KOPT-K1 (cell line): ENCODE data around the gene FKTN.

Source experiments
- H3K27ac ChIP-seq: fragments of 200-600 bp; sonication (generic); 2 replicates; pipeline ENCODE4 v1.5.1; 2016; ENCODE audit warnings: antibody characterized with exemption, mild to moderate bottlenecking, low read depth, low read length; ENCODE audit not compliant: poor library complexity, severe bottlenecking
- H3K36me3 ChIP-seq: fragments of 200-600 bp; sonication (generic); 2 replicates; pipeline ENCODE4 v1.5.1; 2017; ENCODE audit warnings: antibody characterized with exemption, mild to moderate bottlenecking, low read length, moderate library complexity; ENCODE audit not compliant: insufficient read depth
- H3K9me3 ChIP-seq: fragments of 200-600 bp; sonication (generic); 2 replicates; pipeline ENCODE4 v1.5.1; 2017; ENCODE audit warnings: antibody characterized with exemption, low read length, mild to moderate bottlenecking; ENCODE audit not compliant: insufficient read depth, poor library complexity, severe bottlenecking

The FKTN gene

GRCh38 chr9:105656131-105656921 lies 98.4 kb downstream of the FKTN start:
- Histone ChIP-seq H3K36me3 (no peaks in the 10 kb centered on the region), H3K27ac (no peak overlapping the region)

GRCh38 chr9:105658351-105658750 lies 100.4 kb downstream of the FKTN start:
- Histone ChIP-seq H3K9me3 (no peaks in the 10 kb centered on the region), H3K27ac (no peak overlapping the region), H3K36me3 (no peaks in the 10 kb centered on the region)

More at GRCh38 chr9:105656131-105656921, 98.4 kb downstream of the FKTN start:
- H3K9me3 ChIP-seq, result no peaks in the 10 kb centered on the region

- Histone ChIP-seq H3K9me3 (no peaks in the 10 kb centered on the region), H3K36me3 (no peaks in the 10 kb centered on the region), H3K27ac (no peak overlapping the region)
These were observed 103.1 kb downstream of the FKTN start for GRCh38 chr9:105661011-105661410.

GRCh38 chr9:105662184-105663104 lies 104.5 kb downstream of the FKTN start, which contains the start of gene TAL2:
Gene TAL2 (plus strand): TSS chr9:105662457. CDS start chr9:105662497, 40 bp downstream.
- no peaks in the 10 kb centered on the region for H3K9me3 ChIP-seq
- H3K27ac ChIP-seq, result no peak within 1 kb of the TSS
- H3K36me3 ChIP-seq, result no peaks in the 10 kb centered on the region

- no peak overlapping the region for H3K27ac ChIP-seq
- H3K36me3 ChIP-seq, result no peaks in the 10 kb centered on the region
- no peaks in the 10 kb centered on the region for H3K9me3 ChIP-seq
These were observed 106.0 kb downstream of the FKTN start for GRCh38 chr9:105663914-105664313.

GRCh38 chr9:105667867-105668266 lies 109.9 kb downstream of the FKTN start:
- Histone ChIP-seq H3K27ac (no peak overlapping the region), H3K36me3 (no peaks in the 10 kb centered on the region), H3K9me3 (no peaks in the 10 kb centered on the region)

GRCh38 chr9:105670315-105670714 lies 112.4 kb downstream of the FKTN start:
- no peaks in the 10 kb centered on the region for H3K9me3 ChIP-seq
- no peaks in the 10 kb centered on the region for H3K36me3 ChIP-seq
- H3K27ac ChIP-seq, result no peak overlapping the region

- H3K36me3 ChIP-seq, result no peaks in the 10 kb centered on the region
- H3K9me3 ChIP-seq, result no peaks in the 10 kb centered on the region
- no peak overlapping the region for H3K27ac ChIP-seq
These were observed 112.8 kb downstream of the FKTN start for GRCh38 chr9:105670775-105671174.

- H3K27ac ChIP-seq, result no peak overlapping the region
- H3K9me3 ChIP-seq, result no peaks in the 10 kb centered on the region
- no peaks in the 10 kb centered on the region for H3K36me3 ChIP-seq
These were observed 114.8 kb downstream of the FKTN start for GRCh38 chr9:105672711-105673234.

GRCh38 chr9:105673850-105674387 lies 116.0 kb downstream of the FKTN start:
- Histone ChIP-seq H3K36me3 (no peaks in the 10 kb centered on the region), H3K9me3 (no peaks in the 10 kb centered on the region), H3K27ac (no peak overlapping the region)

- Histone ChIP-seq H3K27ac (no peak overlapping the region), H3K36me3 (no peaks in the 10 kb centered on the region)
These were observed 118.5 kb downstream of the FKTN start for GRCh38 chr9:105676351-105676923.

GRCh38 chr9:105678163-105678562 lies 120.2 kb downstream of the FKTN start:
- Histone ChIP-seq H3K36me3 (no peaks in the 10 kb centered on the region), H3K27ac (no peak overlapping the region), H3K9me3 (no peaks in the 10 kb centered on the region)

More at GRCh38 chr9:105676351-105676923, 118.5 kb downstream of the FKTN start:
- no peaks in the 10 kb centered on the region for H3K9me3 ChIP-seq

GRCh38 chr9:105678781-105679180 lies 120.8 kb downstream of the FKTN start:
- no peak overlapping the region for H3K27ac ChIP-seq
- H3K36me3 ChIP-seq, result no peaks in the 10 kb centered on the region
- no peaks in the 10 kb centered on the region for H3K9me3 ChIP-seq

GRCh38 chr9:105679257-105680022 lies 121.5 kb downstream of the FKTN start:
- H3K27ac ChIP-seq, result no peak overlapping the region
- H3K36me3 ChIP-seq, result no peaks in the 10 kb centered on the region
- no peaks in the 10 kb centered on the region for H3K9me3 ChIP-seq
